Activated T-helper 17 cell treated with anti-CD3 and anti-CD28 coated beads, Interleukin-2, amount 50 U/mL, for 72 hours (primary cell): ENCODE data around the gene METTL22. TPM values are rescaled to one million over a fixed set of nuclear protein-coding genes. Genes with fewer than 3 reads are reported as not detected.

Source experiments
- ATAC-seq: fragments of 150-1000 bp; cut with Tn5 transposase; replicated peaks from 2 replicates; pipeline ENCODE4 v1.10.0; 2021; ENCODE audit warnings: mild to moderate bottlenecking, moderate library complexity
- H3K27ac Mint-ChIP-seq: one replicate; pipeline ENCODE4 v1.8.0; 2022; ENCODE audit warnings: mixed read lengths
- H3K27me3 Mint-ChIP-seq: one replicate; pipeline ENCODE4 v1.8.0; 2022; ENCODE audit warnings: mixed read lengths
- H3K36me3 Mint-ChIP-seq: one replicate; pipeline ENCODE4 v1.8.0; 2022; ENCODE audit warnings: low read depth, mild to moderate bottlenecking, mixed read lengths
- H3K4me1 Mint-ChIP-seq: one replicate; pipeline ENCODE4 v1.8.0; 2022; ENCODE audit warnings: mixed read lengths
- H3K4me3 Mint-ChIP-seq: one replicate; pipeline ENCODE4 v1.8.0; 2022; ENCODE audit warnings: mild to moderate bottlenecking, mixed read lengths
- H3K9me3 Mint-ChIP-seq: one replicate; pipeline ENCODE4 v1.8.0; 2022; ENCODE audit warnings: mixed read lengths
- total RNA-seq, 2 donors: library from RNA; stranded (reverse); gene quantifications; one replicate each; pipeline ENCODE4 v1.2.3, GENCODE V29; 2022

Gene METTL22
- total RNA-seq, 2 donors from 2014 or later, result 28.7 to 40.6 TPM

GRCh38 chr16:8588682-8589056 lies 32.8 kb upstream of the METTL22 start:
- Mint-ChIP-seq H3K4me1 (no peaks in the 10 kb centered on the region), H3K4me3 (no peak overlapping the region), H3K27ac (no peak overlapping the region), H3K9me3 (no peaks in the 10 kb centered on the region), H3K36me3 (no peaks in the 10 kb centered on the region), H3K27me3 (peaks cover 39% of the 10 kb centered on the region)
- no peak for ATAC-seq

DNA sequence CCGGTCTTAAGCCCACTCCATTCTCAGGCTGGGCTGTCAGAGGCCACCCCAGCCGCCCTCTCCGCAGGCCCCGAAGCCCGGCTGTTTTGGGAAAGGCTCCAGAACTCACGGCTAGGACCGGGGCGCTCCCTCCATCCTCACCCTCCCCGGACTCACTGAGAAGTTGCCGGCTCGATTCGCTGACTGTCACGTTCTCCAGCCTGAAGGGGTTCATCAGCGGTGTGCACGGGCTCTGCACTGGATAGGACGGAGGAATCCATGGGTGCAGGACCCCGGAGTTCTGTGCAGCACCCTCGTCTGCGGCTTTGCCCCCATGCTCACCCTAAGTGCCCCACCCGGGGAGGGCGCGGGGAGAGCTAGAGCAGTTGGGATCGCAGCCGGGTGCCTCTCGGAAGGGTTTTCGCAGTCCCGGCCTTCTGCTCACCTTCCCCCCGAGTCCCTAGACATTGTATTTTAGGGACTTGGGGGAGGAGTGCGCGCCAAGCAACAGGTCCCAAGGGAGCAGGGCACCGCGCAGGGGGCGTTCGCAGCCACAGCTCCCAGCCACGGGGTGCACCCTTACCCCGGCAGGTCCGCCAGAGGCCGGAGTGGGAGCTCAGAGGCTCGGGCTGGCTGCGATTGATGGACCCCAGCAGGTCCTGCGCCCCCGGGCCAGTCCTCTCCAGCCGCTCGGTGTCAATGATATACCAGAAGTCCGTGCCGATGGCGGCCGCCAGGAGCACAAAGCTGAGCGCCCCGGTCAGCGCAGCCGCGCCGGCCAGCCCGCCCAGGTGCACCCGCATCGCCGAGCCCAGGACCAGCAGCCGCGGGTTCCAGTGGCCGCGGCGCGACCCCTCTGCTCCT lies 32.2 kb upstream of the METTL22 start:
- Mint-ChIP-seq H3K27me3 (peaks cover 34% of the 10 kb centered on the region), H3K9me3 (no peaks in the 10 kb centered on the region), H3K4me1 (no peaks in the 10 kb centered on the region), H3K4me3 (no peak overlapping the region), H3K27ac (no peak overlapping the region), H3K36me3 (no peaks in the 10 kb centered on the region)
- ATAC-seq, result no peak

DNA sequence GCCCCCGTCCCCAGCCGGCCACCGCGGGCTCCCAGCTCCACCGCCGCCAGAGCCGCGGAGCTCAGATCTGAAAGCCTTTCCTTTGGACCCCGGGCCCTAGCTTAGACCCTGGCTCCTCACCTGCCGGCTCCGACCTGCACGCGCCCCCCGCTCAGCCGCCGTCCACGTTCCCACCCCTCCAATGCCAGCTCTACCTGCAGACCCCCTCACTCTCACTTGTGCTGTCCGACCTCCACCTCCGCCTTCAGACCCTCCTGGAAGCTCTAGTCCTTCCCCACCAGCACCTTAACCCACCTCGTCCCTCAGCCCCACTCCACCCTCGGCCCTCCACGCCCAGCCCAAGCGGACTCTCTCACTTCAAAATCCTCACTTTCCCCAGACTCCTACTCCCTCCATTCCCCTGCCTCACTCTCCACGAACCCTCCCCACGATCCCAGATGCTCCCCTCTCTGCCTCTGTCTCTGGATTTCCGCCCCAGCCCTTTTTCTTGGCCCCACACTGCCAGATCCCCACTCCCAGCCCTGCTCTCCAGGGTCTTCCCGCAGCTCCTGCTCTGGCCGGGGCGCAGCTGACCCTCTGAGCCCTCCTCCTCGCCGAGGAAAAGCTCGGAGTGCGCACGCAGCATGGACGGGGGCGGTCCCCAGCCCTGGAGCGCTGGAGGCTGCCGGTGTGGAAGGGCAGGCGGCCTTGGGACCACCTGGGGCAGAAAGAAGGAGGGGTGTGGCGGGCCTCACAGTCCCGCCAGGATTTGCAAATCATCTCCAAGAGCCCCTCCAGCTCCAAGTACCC lies 31.4 kb upstream of the METTL22 start, which contains the start of gene TMEM114:
TSS of gene TMEM114 (minus strand) at position 612 of the 789 bp plus-strand sequence. CDS start 673 bp downstream, outside the sequence.
- Mint-ChIP-seq H3K36me3 (no peaks in the 10 kb centered on the region), H3K27ac (no peak within 1 kb of the TSS), H3K4me1 (no peaks in the 10 kb centered on the region), H3K9me3 (no peaks in the 10 kb centered on the region), H3K4me3 (no peak within 1 kb of the TSS), H3K27me3 (peaks cover 32% of the 10 kb centered on the region)
- ATAC-seq, result no peak

DNA sequence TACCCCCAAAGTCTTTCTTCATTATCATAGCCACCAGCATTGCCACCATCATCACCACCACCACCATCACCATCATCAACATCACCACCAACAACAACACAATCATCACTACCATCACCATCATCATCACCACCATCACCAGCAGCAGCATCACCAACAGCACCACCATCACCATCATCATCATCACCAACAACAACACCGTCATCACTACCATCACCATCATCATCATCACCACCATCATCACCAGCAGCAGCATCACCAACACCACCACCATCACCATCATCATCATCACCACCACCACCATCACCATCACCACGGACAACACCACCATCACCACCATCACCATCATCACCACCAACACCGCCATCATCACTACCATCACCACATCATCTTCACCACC lies 30.7 kb upstream of the METTL22 start:
- H3K36me3 Mint-ChIP-seq, result no peaks in the 10 kb centered on the region
- ATAC-seq, result no peak
- no peaks in the 10 kb centered on the region for H3K9me3 Mint-ChIP-seq
- H3K27me3 Mint-ChIP-seq, result peaks cover 26% of the 10 kb centered on the region
- no peaks in the 10 kb centered on the region for H3K4me1 Mint-ChIP-seq
- no peak overlapping the region for H3K4me3 Mint-ChIP-seq
- no peak overlapping the region for H3K27ac Mint-ChIP-seq

- no peak for ATAC-seq
- Mint-ChIP-seq H3K4me1 (no peaks in the 10 kb centered on the region), H3K27me3 (peaks cover 23% of the 10 kb centered on the region), H3K9me3 (peaks cover 4% of the 10 kb centered on the region), H3K27ac (no peak overlapping the region), H3K4me3 (no peak overlapping the region), H3K36me3 (no peaks in the 10 kb centered on the region)
These were observed 30.0 kb upstream of the METTL22 start for GRCh38 chr16:8591451-8591850.

DNA sequence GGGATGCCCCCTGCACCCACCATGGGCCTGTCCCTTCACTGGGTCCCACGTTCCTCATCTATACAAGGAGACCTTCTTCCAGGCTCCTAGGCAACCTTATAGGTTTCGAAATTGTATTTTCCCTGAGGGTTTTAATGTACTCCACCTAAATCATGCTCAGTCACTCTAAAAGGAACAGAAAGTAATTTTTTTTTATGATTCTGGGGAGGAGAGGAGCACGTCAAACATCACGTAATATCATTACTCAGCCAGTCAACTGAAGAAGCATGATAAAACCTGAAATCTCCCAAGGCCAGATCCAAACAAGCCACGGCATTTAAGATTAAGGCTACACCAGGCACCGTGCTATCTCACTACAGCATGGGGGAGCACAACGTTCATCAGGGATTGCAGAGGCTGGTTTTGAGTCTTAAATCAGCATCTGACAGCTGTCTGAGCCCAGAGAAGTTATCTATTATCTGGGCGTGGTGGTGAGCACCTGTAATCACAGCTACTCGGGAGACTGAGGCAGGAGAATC lies 27.3 kb upstream of the METTL22 start:
- H3K27me3 Mint-ChIP-seq, result peaks cover 4% of the 10 kb centered on the region
- no peak for ATAC-seq
- no peak overlapping the region for H3K4me3 Mint-ChIP-seq
- peaks cover 4% of the 10 kb centered on the region for H3K9me3 Mint-ChIP-seq
- no peak overlapping the region for H3K27ac Mint-ChIP-seq
- H3K36me3 Mint-ChIP-seq, result no peaks in the 10 kb centered on the region
- no peaks in the 10 kb centered on the region for H3K4me1 Mint-ChIP-seq

GRCh38 chr16:8595783-8596182 lies 25.7 kb upstream of the METTL22 start:
- Mint-ChIP-seq H3K27ac (no peak overlapping the region), H3K36me3 (no peaks in the 10 kb centered on the region), H3K4me1 (no peaks in the 10 kb centered on the region), H3K9me3 (peaks cover 4% of the 10 kb centered on the region), H3K27me3 (no peaks in the 10 kb centered on the region), H3K4me3 (no peak overlapping the region)
- ATAC-seq, result no peak

DNA sequence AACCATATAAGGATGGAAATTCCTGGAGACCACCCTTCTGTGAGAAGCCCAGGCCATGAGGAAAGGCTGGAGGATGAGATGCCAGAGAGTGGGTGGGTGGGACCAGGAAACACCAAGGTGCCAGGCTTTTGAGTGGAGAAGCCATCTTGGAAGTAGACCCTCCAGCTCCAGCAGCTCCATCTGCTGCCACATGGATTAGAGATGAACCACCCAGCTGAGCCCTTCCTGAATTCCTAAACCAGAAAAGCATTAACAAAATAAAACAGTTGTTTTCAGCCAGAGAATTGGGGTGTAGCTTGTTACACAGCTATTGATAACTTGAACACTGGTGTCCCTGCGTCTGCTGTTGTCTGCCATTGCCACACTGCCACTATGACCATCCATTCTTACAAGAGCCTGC lies 24.9 kb upstream of the METTL22 start:
- H3K27ac Mint-ChIP-seq, result no peak overlapping the region
- H3K4me1 Mint-ChIP-seq, result no peaks in the 10 kb centered on the region
- ATAC-seq, result no peak
- H3K9me3 Mint-ChIP-seq, result peaks cover 4% of the 10 kb centered on the region
- no peak overlapping the region for H3K4me3 Mint-ChIP-seq
- H3K36me3 Mint-ChIP-seq, result no peaks in the 10 kb centered on the region
- H3K27me3 Mint-ChIP-seq, result no peaks in the 10 kb centered on the region

DNA sequence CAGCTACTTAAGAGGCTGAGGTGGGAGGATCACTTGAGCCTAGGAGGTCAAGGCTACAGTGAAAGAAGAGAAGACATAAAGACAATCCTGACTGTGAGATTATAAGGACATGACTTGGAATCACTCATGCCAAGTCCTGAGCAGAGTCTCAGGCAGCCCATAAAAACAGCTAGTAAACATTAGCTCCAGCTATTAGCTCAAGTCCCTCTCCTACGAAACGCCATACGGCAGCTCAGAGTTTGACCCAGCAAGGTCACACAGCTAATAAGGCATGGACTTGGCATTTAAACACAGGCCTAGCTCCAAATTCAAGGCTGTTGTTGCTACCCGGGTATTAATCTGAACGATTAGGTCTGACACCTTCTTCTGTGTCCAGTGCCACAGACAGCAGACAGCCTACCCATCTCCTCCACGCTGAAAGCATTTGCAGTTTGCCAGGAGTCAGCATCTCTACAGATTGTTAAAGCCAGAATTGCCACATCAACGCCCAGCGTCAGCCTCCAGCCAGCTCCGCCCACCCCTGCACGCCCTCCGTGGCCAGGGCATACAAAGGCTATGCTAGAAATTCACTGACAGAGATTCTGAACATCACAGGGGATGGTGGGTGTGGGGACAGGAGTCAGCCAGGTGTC lies 21.2 kb upstream of the METTL22 start:
- Mint-ChIP-seq H3K36me3 (no peaks in the 10 kb centered on the region), H3K27ac (no peak overlapping the region), H3K9me3 (peaks cover 4% of the 10 kb centered on the region), H3K4me3 (no peak overlapping the region), H3K27me3 (no peaks in the 10 kb centered on the region), H3K4me1 (no peaks in the 10 kb centered on the region)
- ATAC-seq, result no peak

DNA sequence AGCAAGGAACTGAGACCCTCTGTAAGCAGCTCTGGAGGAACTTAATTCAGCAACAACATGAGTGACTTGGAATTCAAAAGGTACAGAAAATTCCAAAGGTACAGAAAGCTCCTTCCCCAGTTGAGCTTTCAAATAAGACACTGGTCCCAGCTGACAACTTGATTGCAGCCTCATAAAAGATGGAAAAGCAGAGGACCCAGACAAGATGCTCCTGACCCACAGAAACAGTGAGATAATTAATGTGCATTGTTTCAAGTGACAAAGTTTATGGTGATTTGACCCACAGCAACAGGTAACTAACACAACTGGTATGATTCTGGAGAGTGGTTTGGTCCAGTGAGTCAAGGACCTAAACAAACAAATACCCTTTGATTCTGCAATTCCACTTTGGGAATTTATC lies 15.9 kb upstream of the METTL22 start:
- Mint-ChIP-seq H3K4me3 (no peak overlapping the region), H3K27ac (no peak overlapping the region), H3K4me1 (no peaks in the 10 kb centered on the region), H3K9me3 (no peaks in the 10 kb centered on the region), H3K27me3 (peaks cover 7% of the 10 kb centered on the region), H3K36me3 (no peaks in the 10 kb centered on the region)
- ATAC-seq, result no peak

- Mint-ChIP-seq H3K4me3 (no peak overlapping the region), H3K36me3 (no peaks in the 10 kb centered on the region), H3K4me1 (no peaks in the 10 kb centered on the region), H3K9me3 (no peaks in the 10 kb centered on the region), H3K27me3 (peaks cover 21% of the 10 kb centered on the region), H3K27ac (no peak overlapping the region)
- no peak for ATAC-seq
These were observed 14.3 kb upstream of the METTL22 start for GRCh38 chr16:8607214-8607613.

DNA sequence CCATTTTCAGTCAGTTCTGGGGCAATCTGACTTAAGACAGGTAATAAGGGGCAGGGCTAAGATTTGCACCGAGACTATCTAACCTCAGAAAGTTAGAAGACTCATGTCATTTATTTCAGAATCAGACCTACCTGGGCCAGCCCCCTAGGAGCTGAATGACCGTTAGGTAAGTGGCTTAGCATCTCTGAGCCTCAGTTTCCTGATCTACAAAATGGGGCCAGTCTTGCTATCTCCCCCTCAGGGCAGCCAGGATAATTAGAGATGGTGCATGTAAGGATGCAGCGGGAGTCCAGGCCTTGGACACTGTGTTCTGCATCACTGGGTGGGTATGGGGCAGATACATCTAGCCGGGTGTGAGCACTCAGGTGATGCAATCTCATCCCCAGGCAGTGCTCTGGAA lies 10.4 kb upstream of the METTL22 start:
- no peak for ATAC-seq
- Mint-ChIP-seq H3K36me3 (no peaks in the 10 kb centered on the region), H3K4me3 (no peak overlapping the region), H3K9me3 (no peaks in the 10 kb centered on the region), H3K27ac (no peak overlapping the region), H3K27me3 (peaks cover 21% of the 10 kb centered on the region), H3K4me1 (no peaks in the 10 kb centered on the region)

DNA sequence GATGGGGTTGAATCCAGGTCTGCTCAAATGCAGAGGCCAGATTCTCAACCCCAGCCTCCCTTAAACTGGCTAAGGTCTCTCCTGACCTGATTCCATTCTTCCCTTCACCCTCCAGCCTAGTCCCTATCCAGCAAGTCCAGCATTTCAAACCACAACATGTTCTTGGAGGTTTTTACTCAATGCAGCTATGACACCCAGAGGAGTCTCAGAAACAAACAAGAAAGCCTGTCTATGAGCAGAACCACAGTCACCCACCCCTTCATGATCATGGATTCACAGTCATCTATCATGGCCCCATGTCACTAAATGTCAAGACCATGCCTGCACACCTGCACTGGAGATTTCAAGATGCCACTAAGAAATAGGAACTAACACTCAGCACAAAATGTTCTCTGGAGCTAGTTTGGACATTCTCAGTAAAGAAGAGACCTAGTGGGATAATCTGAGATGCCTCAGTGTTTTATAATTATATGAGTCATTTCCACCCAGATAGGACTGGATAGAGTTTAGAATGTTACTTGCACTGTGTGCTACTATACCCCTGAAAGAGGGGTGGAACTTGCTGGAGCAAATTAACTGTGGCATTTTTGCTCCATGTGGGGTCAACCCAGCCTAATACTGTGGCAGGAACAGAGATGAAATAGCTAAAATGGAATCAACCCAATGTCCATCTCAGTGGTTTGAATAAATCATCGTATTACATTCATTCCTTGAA lies 9.5 kb upstream of the METTL22 start:
- no peaks in the 10 kb centered on the region for H3K36me3 Mint-ChIP-seq
- peaks cover 21% of the 10 kb centered on the region for H3K27me3 Mint-ChIP-seq
- no peaks in the 10 kb centered on the region for H3K4me1 Mint-ChIP-seq
- H3K4me3 Mint-ChIP-seq, result no peak overlapping the region
- no peaks in the 10 kb centered on the region for H3K9me3 Mint-ChIP-seq
- H3K27ac Mint-ChIP-seq, result no peak overlapping the region
- ATAC-seq, result no peak

GRCh38 chr16:8614435-8615029 lies 7.0 kb upstream of the METTL22 start:
- Mint-ChIP-seq H3K27me3 (peaks cover 17% of the 10 kb centered on the region), H3K27ac (no peak overlapping the region), H3K36me3 (no peaks in the 10 kb centered on the region), H3K4me3 (no peak overlapping the region), H3K9me3 (no peaks in the 10 kb centered on the region), H3K4me1 (no peaks in the 10 kb centered on the region)
- ATAC-seq, result peak; percentile 59
